Stomach (tissue), 9 donors: ENCODE data around the gene PDE6A. TPM values are rescaled to one million over a fixed set of nuclear protein-coding genes. Genes with fewer than 3 reads are reported as not detected.

Experiments used
- DNase-seq, 2 donors: peaks; one replicate each; pipeline versions ENCODE4 v3.0.0 to v3.0.0-alpha.2; 2013 to 2019
- H3K27ac ChIP-seq, 5 donors: fragments of 200-600 bp in 4 of 5; sonication (generic) in 4 of 5; one replicate each; pipeline ENCODE4 v1.5.1; 2013 to 2019; ENCODE audit warnings: mild to moderate bottlenecking in 1 of 5, moderate library complexity in 1 of 5
- H3K27me3 ChIP-seq, 3 donors: fragments of 200-600 bp; sonication (generic); one replicate each; pipeline ENCODE4 v1.5.1; 2017 to 2019; ENCODE audit warnings: mixed run types in 1 of 3
- H3K36me3 ChIP-seq, 4 donors: fragments of 200-600 bp; sonication (generic); 1 replicate in 3 of 4; 2 replicates in 1 of 4; pipeline ENCODE4 v1.5.1; 2016 to 2019
- H3K4me1 ChIP-seq, 4 donors: fragments of 200-600 bp; sonication (generic); one replicate each; pipeline ENCODE4 v1.5.1; 2016 to 2019
- H3K4me3 ChIP-seq, 4 donors: fragments of 200-600 bp; sonication (generic) in 3 of 4; one replicate each; pipeline ENCODE4 v1.5.1; 2016 to 2019; ENCODE audit warnings: mild to moderate bottlenecking in 1 of 4
- H3K9me3 ChIP-seq, 4 donors: fragments of 200-600 bp; sonication (generic); one replicate each; pipeline ENCODE4 v1.5.1; 2016 to 2019
- EP300 ChIP-seq: sonication (generic); formaldehyde crosslinking; IDR thresholded peaks from one replicate; pipeline ENCODE4 v1.6.1; 2017; ENCODE audit warnings: antibody characterized with exemption
- POLR2A ChIP-seq, 4 donors: fragments of 450-650 bp; IDR thresholded peaks; one replicate each; pipeline ENCODE4 v1.6.1; 2016; ENCODE audit warnings: antibody characterized with exemption in 4 of 4, control low read depth in 2 of 4, mild to moderate bottlenecking in 1 of 4, moderate library complexity in 1 of 4
- POLR2AphosphoS5 ChIP-seq, 3 donors: sonication (generic); formaldehyde crosslinking; IDR thresholded peaks; one replicate each; pipeline ENCODE4 v1.6.1; 2016; ENCODE audit warnings: antibody characterized with exemption in 3 of 3
- WGBS, 5 donors: extraction: QIAGEN DNeasy Blood & Tissue Kit in 3 of 5; methylation state at CpG; one replicate each; pipeline versions ENCODE4 v1.1.5 to v1.1.7; 2013 to 2018; 5-methylcytosine and 5-hydroxymethylcytosine counted together
- intact Hi-C: fragments of 100-400 bp; cut with DNase I; formaldehyde crosslinking; loops from one replicate; pipeline ENCODE4 v1.15.1; 2023; ENCODE audit warnings: low total_unique reads
- polyA plus RNA-seq, 3 donors: library from polyadenylated mRNA; stranded (reverse); fragments of 200-250 nt; gene quantifications; one replicate each; pipeline ENCODE4 v1.2.3, GENCODE V29; 2013
- total RNA-seq, 5 donors: library from RNA; depleted of rRNA; stranded (reverse); fragments of >200 nt; gene quantifications; one replicate each; pipeline versions ENCODE4 v1.1.0 to v1.2.3, GENCODE V29; 2014 to 2016
- TF ChIP-seq, protein P1 (sequence below), 7 experiments: fragments of 450-650 bp in 4 of 7; fragments of 200-600 bp in 3 of 7; sonication (generic) in 3 of 7; IDR thresholded peaks; one replicate each; pipeline ENCODE4 v1.5.1; 2016 to 2019; ENCODE audit warnings: antibody characterized with exemption in 7 of 7, control low read depth in 2 of 7, mild to moderate bottlenecking in 1 of 7
- donor health status: healthy with polysubstance abuse.
- donor health status: Bipolar disorder and iron deficiency.
- donor health status: healthy.

The PDE6A gene
- total and polyA plus RNA-seq, 8 donors = under 0.01 to 0.80 TPM; not detected in 6

DNA sequence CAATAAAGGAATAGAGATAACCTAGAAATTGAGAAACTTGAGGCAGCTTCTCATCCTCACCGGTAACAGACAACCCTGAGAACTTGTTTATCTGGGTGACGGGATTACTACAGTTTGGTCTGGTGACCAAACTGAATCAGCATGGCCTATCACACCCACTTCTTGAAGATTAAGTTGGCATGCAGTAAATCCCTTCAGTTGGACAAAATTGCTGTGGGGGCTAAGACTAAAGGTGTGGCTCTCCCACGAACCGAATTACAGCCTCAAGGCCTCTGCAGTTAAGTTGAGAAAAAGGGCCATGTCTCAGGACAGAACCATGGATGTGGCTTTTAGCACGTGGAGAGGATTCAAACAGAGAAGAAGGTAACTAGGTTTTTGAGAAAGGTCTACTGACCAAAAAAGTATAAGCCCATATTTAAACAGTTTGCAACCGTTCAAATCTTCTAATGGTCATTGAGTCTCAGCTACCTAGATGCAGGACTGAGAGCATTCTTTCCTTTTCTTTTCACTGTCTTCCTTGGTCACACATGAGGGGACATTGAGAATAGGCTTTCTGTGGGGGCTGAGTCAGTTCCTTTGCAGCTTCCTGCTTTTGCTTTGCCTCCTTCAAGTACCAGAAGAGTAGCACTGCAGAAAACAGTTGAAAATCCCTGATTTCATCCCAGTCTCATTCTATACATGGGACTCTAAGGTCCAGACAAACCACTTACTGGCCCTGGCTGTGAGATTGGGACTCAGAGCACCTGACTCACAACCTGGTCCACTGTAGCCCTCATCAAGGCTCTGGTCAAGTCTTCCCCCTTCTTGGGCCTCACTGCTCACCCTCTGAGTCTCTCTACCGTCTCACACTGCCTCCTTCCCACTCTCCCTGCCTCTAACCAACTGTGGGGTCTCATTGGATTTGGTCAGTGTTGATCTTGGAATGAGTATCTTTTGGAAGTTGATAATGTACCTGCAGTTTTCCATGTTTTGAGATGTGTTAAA lies 30.9 kb downstream of the PDE6A start:
- H3K27ac ChIP-seq = no peak overlapping the region
- WGBS, 5 donors = 75 to 84% (median 77%) methylated on average over 7 of the region's 7 CpGs
- H3K36me3 ChIP-seq = no peaks in the 10 kb centered on the region
- no peak for TF ChIP-seq POLR2A (IDR thresholded peaks at IDR 0.05)
- no peaks in the 10 kb centered on the region for H3K9me3 ChIP-seq
- intact Hi-C loops = no loop called here
- no peaks in the 10 kb centered on the region for H3K27me3 ChIP-seq
- peaks cover 0 to 9% (median 0%) of the 10 kb centered on the region in 4 donors for H3K4me1 ChIP-seq
- DNase-seq = no peak
- no peak overlapping the region for H3K4me3 ChIP-seq

DNA sequence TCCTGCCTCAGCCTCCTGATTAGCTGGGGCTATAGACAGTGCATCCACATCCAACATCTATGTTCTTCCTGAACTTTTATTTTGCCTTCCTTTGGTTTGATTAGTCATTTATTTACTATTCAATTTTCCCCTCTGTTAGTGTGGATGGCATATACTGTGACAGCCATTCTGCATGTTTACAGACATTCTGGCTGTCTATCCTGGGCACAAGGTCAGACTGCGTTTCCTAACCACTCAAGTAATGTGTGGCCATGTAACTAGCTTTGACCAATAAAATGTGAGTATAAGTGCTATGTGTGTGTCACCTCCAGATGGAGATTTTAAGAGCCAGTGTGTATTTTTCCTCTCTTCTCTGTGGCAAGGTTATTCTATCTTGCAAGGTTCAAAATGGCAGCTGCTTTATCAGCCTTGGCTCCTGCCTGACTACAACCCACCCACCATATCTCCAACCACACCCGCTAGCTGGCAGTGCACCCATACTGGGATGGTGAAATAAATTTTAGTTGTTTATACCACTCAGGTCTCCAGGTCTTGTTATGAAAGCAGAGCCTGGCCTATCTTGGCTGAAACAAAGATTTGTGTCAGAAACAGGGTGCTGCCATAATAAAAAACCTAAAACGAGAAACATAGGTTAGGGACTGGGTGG lies 32.2 kb downstream of the PDE6A start:
- no peak overlapping the region for H3K4me3 ChIP-seq
- H3K27ac ChIP-seq = no peak overlapping the region
- peaks cover 0 to 9% (median 0%) of the 10 kb centered on the region in 4 donors for H3K4me1 ChIP-seq
- TF ChIP-seq, protein P1, sequence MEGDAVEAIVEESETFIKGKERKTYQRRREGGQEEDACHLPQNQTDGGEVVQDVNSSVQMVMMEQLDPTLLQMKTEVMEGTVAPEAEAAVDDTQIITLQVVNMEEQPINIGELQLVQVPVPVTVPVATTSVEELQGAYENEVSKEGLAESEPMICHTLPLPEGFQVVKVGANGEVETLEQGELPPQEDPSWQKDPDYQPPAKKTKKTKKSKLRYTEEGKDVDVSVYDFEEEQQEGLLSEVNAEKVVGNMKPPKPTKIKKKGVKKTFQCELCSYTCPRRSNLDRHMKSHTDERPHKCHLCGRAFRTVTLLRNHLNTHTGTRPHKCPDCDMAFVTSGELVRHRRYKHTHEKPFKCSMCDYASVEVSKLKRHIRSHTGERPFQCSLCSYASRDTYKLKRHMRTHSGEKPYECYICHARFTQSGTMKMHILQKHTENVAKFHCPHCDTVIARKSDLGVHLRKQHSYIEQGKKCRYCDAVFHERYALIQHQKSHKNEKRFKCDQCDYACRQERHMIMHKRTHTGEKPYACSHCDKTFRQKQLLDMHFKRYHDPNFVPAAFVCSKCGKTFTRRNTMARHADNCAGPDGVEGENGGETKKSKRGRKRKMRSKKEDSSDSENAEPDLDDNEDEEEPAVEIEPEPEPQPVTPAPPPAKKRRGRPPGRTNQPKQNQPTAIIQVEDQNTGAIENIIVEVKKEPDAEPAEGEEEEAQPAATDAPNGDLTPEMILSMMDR (IDR thresholded peaks at IDR 0.05) = no peak
- TF ChIP-seq POLR2AphosphoS5 (IDR thresholded peaks at IDR 0.05) (peak in 1 of 3 donors; percentile 11), EP300 (no peak)
- 45 to 59% (median 52%) methylated on average over 3 of the region's 3 CpGs for WGBS, 5 donors
- intact Hi-C loops = no loop called here
- DNase-seq = no peak
- H3K9me3 ChIP-seq = no peaks in the 10 kb centered on the region
- H3K27me3 ChIP-seq = no peaks in the 10 kb centered on the region
- no peaks in the 10 kb centered on the region for H3K36me3 ChIP-seq

DNA sequence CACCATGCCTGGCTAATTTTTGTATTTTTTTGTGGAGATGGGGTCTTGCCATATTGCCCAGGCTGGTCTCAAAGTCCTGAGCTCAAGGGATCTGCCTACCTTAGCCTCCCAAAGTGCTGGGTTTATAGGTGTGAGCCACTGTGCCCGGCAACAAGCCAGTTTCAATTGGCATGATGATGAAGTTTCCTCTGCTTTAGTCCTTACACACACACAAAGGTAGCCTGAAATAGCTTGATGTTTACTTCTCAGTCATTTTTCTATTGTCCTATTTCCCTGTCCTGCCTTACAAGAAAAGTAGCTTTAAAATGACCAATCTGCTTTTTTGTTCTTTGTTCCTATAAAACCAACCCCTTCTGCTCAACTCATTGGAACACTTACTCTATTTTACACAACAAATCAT lies 33.6 kb downstream of the PDE6A start:
- Histone ChIP-seq H3K9me3 (no peaks in the 10 kb centered on the region), H3K27me3 (no peaks in the 10 kb centered on the region), H3K36me3 (no peaks in the 10 kb centered on the region), H3K27ac (no peak overlapping the region), H3K4me3 (no peak overlapping the region), H3K4me1 (peaks cover 0 to 9% (median 0%) of the 10 kb centered on the region in 4 donors)
- WGBS, 5 donors = 30 to 77% (median 67%) methylated on average over 1 of the region's 1 CpG
- TF ChIP-seq EP300 = no peak
- no peak for TF ChIP-seq POLR2AphosphoS5 (IDR thresholded peaks at IDR 0.05)
- TF ChIP-seq POLR2A (IDR thresholded peaks at IDR 0.05) = no peak
- TF ChIP-seq, protein P1 (IDR thresholded peaks at IDR 0.05) = no peak
- DNase-seq = no peak
- intact Hi-C loops = no loop called here

DNA sequence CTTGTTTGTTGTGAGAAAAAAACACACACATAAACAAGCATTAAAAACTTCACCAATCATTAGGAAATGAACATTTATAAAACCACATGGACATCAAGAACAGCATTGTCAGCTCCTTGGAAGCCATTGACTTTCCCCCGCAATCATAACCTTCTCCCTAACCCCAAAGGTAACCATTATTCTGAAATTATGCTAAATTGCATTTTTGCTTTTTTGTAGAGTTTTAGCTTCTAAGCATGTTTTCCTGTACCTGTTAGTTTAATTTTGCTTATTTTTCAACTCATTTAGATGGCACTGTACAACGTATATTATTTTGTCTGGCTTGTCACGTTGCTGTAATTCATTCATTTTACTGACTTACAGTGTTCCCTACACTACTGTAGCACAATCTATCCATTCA lies 36.8 kb downstream of the PDE6A start:
- Histone ChIP-seq H3K9me3 (no peaks in the 10 kb centered on the region), H3K27ac (no peak overlapping the region), H3K27me3 (no peaks in the 10 kb centered on the region), H3K36me3 (no peaks in the 10 kb centered on the region), H3K4me3 (no peak overlapping the region), H3K4me1 (peaks cover 0 to 9% (median 0%) of the 10 kb centered on the region in 4 donors)
- 75 to 93% (median 77%) methylated on average over 3 of the region's 3 CpGs for WGBS, 5 donors
- no peak for DNase-seq
- no peak for TF ChIP-seq EP300
- TF ChIP-seq POLR2A (IDR thresholded peaks at IDR 0.05) = no peak
- TF ChIP-seq, protein P1 (IDR thresholded peaks at IDR 0.05) = no peak
- TF ChIP-seq POLR2AphosphoS5 (IDR thresholded peaks at IDR 0.05) = no peak
- intact Hi-C loops = no loop called here
